HEK293T (cell line): ENCODE data around the gene NHERF1.
A peak's percentile ranks its signal among the peaks of the same experiment; 100 is the strongest.

Experiments
- CTCF ChIA-PET: fragments of 350-600 bp; formaldehyde crosslinking; extraction: SDS; loops from one replicate; lab custom pipeline; 2021; ENCODE audit warnings: antibody characterized with exemption, inconsistent platforms; lab: Yijun Ruan, JAX
- POLR2A ChIA-PET: fragments of 350-600 bp; formaldehyde crosslinking; extraction: SDS; loops from one replicate; lab custom pipeline; 2020; ENCODE audit warnings: antibody characterized with exemption, inconsistent platforms; lab: Yijun Ruan, JAX
- DNase-seq: peaks from one replicate; pipeline ENCODE4 v3.0.0; 2012; ENCODE audit warnings: mixed read lengths; ENCODE audit errors: extremely low spot score
- ARNT ChIP-seq: fragments of 450-650 bp; IDR thresholded peaks from 2 replicates; pipeline ENCODE4 v1.6.1; 2017; ENCODE audit warnings: mild to moderate bottlenecking
- BHLHE40 ChIP-seq: fragments of 450-650 bp; IDR thresholded peaks from 2 replicates; pipeline ENCODE4 v1.6.1; 2016; ENCODE audit warnings: mild to moderate bottlenecking, moderate library complexity, borderline replicate concordance
- CTBP1 ChIP-seq: fragments of 450-650 bp; IDR thresholded peaks from 2 replicates; pipeline ENCODE4 v1.6.1; 2016; ENCODE audit warnings: borderline replicate concordance
- ELF4 ChIP-seq: fragments of 450-650 bp; IDR thresholded peaks from 2 replicates; pipeline ENCODE4 v1.6.1; 2017; ENCODE audit warnings: antibody characterized with exemption
- FOXA1 ChIP-seq: fragments of 450-650 bp; IDR thresholded peaks from 2 replicates; pipeline ENCODE4 v1.6.1; 2016; ENCODE audit warnings: mild to moderate bottlenecking
- FOXK2 ChIP-seq: fragments of 450-650 bp; IDR thresholded peaks from 2 replicates; pipeline ENCODE4 v1.6.1; 2016; ENCODE audit warnings: mild to moderate bottlenecking
- FOXM1 ChIP-seq: fragments of 450-650 bp; IDR thresholded peaks from 2 replicates; pipeline ENCODE4 v1.6.1; 2017; ENCODE audit warnings: mild to moderate bottlenecking, borderline replicate concordance
- HDGF ChIP-seq: fragments of 450-650 bp; IDR thresholded peaks from 2 replicates; pipeline ENCODE4 v1.6.1; 2017; ENCODE audit warnings: antibody characterized with exemption, borderline replicate concordance
- L3MBTL2 ChIP-seq: fragments of 450-650 bp; conservative IDR thresholded peaks from 2 replicates; pipeline ENCODE4 v1.6.1; 2016; ENCODE audit warnings: mild to moderate bottlenecking
- LEF1 ChIP-seq: fragments of 450-650 bp; IDR thresholded peaks from 2 replicates; pipeline ENCODE4 v1.6.1; 2017; ENCODE audit warnings: mild to moderate bottlenecking, borderline replicate concordance
- NFRKB ChIP-seq: fragments of 450-650 bp; IDR thresholded peaks from 2 replicates; pipeline ENCODE4 v1.6.1; 2016; ENCODE audit warnings: mild to moderate bottlenecking, moderate library complexity
- SP1 ChIP-seq: fragments of 450-650 bp; IDR thresholded peaks from 2 replicates; pipeline ENCODE4 v1.6.1; 2017
- SUZ12 ChIP-seq: fragments of 450-650 bp; IDR thresholded peaks from 2 replicates; pipeline ENCODE4 v1.6.1; 2016; ENCODE audit warnings: mild to moderate bottlenecking
- TARDBP ChIP-seq: fragments of 450-650 bp; IDR thresholded peaks from 2 replicates; pipeline ENCODE4 v1.6.1; 2016
- ZNF384 ChIP-seq: fragments of 450-650 bp; IDR thresholded peaks from 2 replicates; pipeline ENCODE4 v1.6.1; 2016
- TF ChIP-seq, protein P1 (sequence below): fragments of 450-650 bp; IDR thresholded peaks from 2 replicates; pipeline ENCODE4 v1.6.1; 2016

The NHERF1 gene

DNA sequence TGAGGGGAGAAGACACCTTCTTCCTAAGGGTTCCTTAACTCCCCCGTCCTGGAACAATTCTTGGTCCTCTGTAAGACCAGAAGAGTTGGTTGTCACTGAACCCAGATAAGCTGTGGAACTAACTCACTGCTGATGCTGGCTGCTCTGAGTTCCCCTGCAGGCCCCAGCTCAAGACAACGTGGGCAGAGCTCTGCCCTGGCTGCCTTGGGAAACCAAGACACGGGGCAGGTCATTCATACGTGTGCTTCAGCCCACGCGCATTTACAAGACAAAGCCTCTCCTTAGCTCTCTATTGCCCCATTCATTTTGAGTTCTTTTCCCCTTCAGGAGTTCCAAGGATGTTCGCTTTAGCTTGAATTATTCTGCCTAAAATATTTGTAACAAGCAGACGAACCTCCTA lies 31.1 kb downstream of the NHERF1 start:
- no peak for TF ChIP-seq TARDBP
- ChIA-PET POLR2A (interaction anchor here (0.9 to 1.5 kb wide), 2 partner anchors 30 to 93 kb away, joined by 5 to 6 read pairs; partner anchors contain the start of gene FDXR), CTCF (interaction anchor here (1.1 kb wide), 1 partner anchor 9 kb away, joined by 3 read pairs; no protein-coding TSS in a partner anchor)
- no peak for DNase-seq

DNA sequence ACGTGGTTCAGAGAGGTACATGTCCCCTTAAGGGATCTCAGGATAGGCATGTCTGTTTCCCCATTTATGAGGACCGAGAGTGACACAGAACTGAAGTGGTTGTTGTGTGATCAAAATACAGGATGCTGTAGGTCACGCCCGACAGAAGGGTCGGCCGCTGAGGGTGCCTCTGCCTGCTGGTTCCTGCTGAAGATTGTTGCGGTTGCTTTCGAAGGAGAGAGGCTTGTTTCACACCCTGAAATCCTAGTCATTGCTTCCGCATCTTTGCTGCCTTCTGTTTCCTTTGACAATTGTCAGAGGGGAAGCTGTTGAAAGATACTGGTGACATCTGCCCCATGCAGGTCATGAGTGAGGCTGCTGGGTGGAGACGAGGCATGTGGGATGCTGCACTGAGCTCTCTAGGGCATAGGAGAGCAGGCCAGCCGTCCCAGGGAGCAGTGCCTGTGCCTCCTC lies 31.5 kb downstream of the NHERF1 start:
- POLR2A ChIA-PET = interaction anchor here (0.9 to 1.5 kb wide), 2 partner anchors 30 to 93 kb away, joined by 5 to 6 read pairs; partner anchors contain the start of gene FDXR
- no peak for DNase-seq
- CTCF ChIA-PET = interaction anchor here (1.1 kb wide), 1 partner anchor 9 kb away, joined by 3 read pairs; no protein-coding TSS in a partner anchor

DNA sequence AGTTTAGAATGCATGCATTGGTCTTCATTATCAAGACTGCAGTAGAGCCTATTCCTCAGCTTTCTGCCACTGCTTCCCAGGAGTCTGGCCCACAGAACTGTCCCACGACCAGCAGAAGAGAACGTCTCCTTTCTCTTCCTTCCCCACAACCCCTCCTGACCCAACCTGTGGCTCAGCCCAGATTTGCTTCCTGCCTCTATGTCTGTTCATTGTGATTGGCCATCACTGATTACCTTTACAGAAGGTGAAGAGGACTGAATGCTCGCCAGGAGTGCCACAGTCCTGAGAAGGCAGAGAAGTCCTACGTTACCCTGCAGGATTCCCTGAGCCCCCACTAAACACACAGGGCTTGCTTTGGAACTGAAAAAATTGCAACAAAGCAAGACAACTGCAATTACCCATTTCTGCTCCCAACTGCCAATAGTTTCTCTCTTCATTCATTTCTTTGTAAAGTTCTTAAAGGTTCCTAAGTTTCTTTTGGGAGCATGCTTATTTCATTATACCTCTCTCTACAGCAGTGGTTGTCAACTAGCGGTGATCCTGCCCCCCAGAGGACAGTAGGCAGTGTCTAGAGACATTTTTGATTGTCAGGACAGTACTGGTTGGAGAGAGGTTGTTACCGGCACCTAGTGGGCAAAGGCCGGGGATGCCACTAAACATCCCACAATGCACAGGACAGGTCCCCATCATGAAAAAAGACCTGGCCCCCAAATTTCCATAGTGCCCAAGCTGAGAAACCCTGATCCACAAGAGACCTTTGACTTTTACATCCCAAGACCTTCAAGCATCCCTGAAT lies 32.2 kb downstream of the NHERF1 start:
- TF ChIP-seq, protein P1, sequence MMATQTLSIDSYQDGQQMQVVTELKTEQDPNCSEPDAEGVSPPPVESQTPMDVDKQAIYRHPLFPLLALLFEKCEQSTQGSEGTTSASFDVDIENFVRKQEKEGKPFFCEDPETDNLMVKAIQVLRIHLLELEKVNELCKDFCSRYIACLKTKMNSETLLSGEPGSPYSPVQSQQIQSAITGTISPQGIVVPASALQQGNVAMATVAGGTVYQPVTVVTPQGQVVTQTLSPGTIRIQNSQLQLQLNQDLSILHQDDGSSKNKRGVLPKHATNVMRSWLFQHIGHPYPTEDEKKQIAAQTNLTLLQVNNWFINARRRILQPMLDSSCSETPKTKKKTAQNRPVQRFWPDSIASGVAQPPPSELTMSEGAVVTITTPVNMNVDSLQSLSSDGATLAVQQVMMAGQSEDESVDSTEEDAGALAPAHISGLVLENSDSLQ = no peak
- TF ChIP-seq TARDBP (no peak), HDGF (no peak), ZNF384 (no peak), NFRKB (no peak), ARNT (no peak), SUZ12 (no peak), LEF1 (no peak), BHLHE40 (no peak), FOXA1 (no peak)
- peak; percentile 62 for DNase-seq
- POLR2A ChIA-PET = no interaction called here
- CTCF ChIA-PET = no interaction called here

More for the DNA sequence above, 31.5 kb downstream of the NHERF1 start:
- no peak for TF ChIP-seq ZNF384

GRCh38 chr17:74782571-74782970 lies 34.1 kb downstream of the NHERF1 start:
- DNase-seq = no peak
- no peak for TF ChIP-seq CTBP1
- CTCF ChIA-PET = interaction anchor here (0.6 kb wide), 1 partner anchor 125 kb away, joined by 3 read pairs; no protein-coding TSS in a partner anchor
- POLR2A ChIA-PET = interaction anchor here (1.1 kb wide), 1 partner anchor 90 kb away, joined by 3 read pairs; the partner anchor contains the start of gene FDXR

DNA sequence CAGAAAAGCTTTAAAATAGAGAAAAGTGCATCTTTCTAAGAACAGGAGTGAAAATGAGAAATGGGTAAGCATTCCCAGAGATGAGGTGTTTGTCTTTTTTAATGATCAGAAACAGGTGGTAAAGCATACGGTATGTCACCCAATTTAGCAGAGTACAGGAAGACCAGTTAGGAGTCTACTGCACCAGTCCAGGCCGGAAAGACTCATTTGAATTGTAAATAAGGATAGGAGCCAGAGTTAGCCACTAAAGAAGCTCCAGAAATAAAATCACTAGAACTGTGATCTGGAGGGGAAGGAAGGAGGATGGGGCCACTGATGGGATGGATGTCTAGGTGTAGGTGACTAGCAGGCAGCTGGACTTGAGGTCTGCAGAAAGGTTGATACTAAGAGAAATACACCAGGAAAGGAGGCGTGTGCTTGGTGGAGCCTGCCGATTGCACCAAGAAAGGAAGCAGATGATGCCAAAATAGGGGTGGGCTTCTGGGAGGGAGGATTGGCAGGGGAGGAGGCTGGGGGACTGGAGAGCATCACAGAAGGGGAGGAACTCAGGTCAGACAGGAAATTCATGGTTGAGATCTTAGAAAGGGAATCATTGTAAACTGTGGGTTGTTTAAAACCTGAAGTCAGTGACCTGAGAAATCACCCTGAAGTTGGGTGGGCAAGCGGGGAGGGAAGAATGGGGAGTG lies 35.8 kb downstream of the NHERF1 start:
- POLR2A ChIA-PET = interaction anchor here (0.9 to 1.4 kb wide), 2 partner anchors 8 to 89 kb away, joined by 3 read pairs; partner anchors contain the start of genes FDXR and NAT9
- no peak for TF ChIP-seq FOXK2
- TF ChIP-seq LEF1 = no peak
- TF ChIP-seq BHLHE40 = no peak
- TF ChIP-seq ZNF384 = no peak
- no peak for TF ChIP-seq ELF4
- no peak for TF ChIP-seq FOXA1
- no peak for TF ChIP-seq NFRKB
- no peak for TF ChIP-seq SUZ12
- TF ChIP-seq ARNT = no peak
- TF ChIP-seq, protein P1 = no peak
- TF ChIP-seq FOXM1 = no peak
- no peak for TF ChIP-seq SP1
- no peak for TF ChIP-seq HDGF
- no peak for TF ChIP-seq CTBP1
- TF ChIP-seq TARDBP = no peak
- no peak for TF ChIP-seq L3MBTL2
- CTCF ChIA-PET = no interaction called here
- no peak for DNase-seq

DNA sequence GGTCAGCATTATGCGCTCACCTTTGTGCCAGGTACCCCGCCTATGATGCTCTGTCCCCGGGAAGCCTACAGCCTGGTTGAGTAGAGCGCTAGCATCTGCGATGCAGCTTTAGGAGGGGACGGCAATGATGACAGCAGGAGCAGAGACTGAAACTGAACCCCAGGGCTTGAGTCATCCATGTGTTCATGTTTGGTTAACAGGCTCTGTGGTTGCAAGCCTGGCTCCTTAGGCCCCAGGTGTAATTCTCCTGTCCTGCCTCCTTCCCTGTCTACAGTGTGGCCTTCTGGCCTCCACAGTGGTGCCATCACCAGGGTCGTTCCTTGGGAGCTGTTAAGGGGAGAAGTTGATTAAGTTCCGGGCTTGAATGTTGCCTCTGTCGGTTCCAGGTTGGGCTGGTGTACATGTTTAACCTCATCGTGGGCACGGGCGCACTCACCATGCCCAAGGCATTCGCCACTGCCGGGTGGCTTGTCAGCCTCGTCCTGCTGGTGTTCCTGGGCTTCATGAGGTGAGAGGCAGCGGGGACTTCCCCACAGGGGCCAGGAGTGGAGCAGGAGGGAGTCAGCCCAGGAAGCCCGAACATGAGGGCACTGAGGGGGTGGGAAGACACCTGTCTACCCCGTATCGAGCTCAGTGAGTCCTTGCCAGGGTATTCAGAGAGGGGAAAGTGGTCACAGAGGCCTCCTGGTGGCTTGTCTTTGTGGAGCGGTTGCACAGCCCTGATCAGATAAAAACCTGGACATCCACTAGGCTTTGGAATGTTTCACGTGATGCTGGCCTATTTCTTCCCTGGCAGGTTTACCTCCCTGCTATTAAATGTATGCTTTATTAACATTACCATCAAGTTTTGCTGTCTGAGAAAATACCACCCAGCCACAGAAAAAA lies 36.9 kb downstream of the NHERF1 start:
- ChIA-PET POLR2A (interaction anchor here (0.9 to 1.4 kb wide), 2 partner anchors 9 to 88 kb away, joined by 3 read pairs; partner anchors contain the start of genes FDXR and NAT9), CTCF (interaction anchor here (0.9 kb wide), 1 partner anchor 10 kb away, joined by 3 read pairs; no protein-coding TSS in a partner anchor)

More for the DNA sequence above, 36.9 kb downstream of the NHERF1 start:
- DNase-seq = no peak
- TF ChIP-seq L3MBTL2 (no peak), FOXK2 (no peak), FOXA1 (no peak), NFRKB (no peak), HDGF (no peak), ARNT (no peak), FOXM1 (no peak), LEF1 (no peak), SUZ12 (no peak), CTBP1 (no peak), BHLHE40 (no peak), ELF4 (no peak), ZNF384 (no peak), SP1 (no peak), TARDBP (no peak)
- TF ChIP-seq, protein P1 = no peak
